Loucy (cell line): ENCODE results near the gene ZCCHC24.

Source experiments
- H2AFZ ChIP-seq: fragments of 200-600 bp; sonication (generic); 2 replicates; pipeline ENCODE4 v1.6.0; 2016; ENCODE audit warnings: antibody characterized with exemption, mild to moderate bottlenecking, low read length, moderate library complexity
- H3F3A ChIP-seq: fragments of 200-600 bp; 2 replicates; pipeline ENCODE4 v1.6.0; 2016; ENCODE audit warnings: antibody characterized with exemption, low read depth, mild to moderate bottlenecking
- H3K27me3 ChIP-seq: fragments of 200-600 bp; sonication (generic); 2 replicates; pipeline ENCODE4 v1.6.1; 2014; ENCODE audit warnings: low read length, mild to moderate bottlenecking; ENCODE audit not compliant: insufficient read depth, poor library complexity, severe bottlenecking
- H3K36me3 ChIP-seq: fragments of 200-600 bp; sonication (generic); 2 replicates; pipeline ENCODE4 v1.6.1; 2016; ENCODE audit warnings: low read length; ENCODE audit not compliant: insufficient read depth
- H3K4me1 ChIP-seq: fragments of 200-600 bp; sonication (generic); 2 replicates; pipeline ENCODE4 v1.5.1; 2014; ENCODE audit warnings: low read length, mild to moderate bottlenecking; ENCODE audit not compliant: insufficient read depth, poor library complexity, severe bottlenecking
- H3K4me2 ChIP-seq: fragments of 200-600 bp; sonication (generic); 2 replicates; pipeline ENCODE4 v1.6.0; 2014; ENCODE audit warnings: antibody characterized with exemption, low read length, low read depth, mild to moderate bottlenecking; ENCODE audit not compliant: poor library complexity, severe bottlenecking
- H3K4me3 ChIP-seq: fragments of 200-600 bp; sonication (generic); 2 replicates; pipeline ENCODE4 v1.5.1; 2014; ENCODE audit warnings: low read length, mild to moderate bottlenecking, mixed read lengths; ENCODE audit not compliant: poor library complexity, severe bottlenecking
- H3K79me2 ChIP-seq: fragments of 200-600 bp; sonication (generic); 2 replicates; pipeline ENCODE4 v1.6.1; 2014; ENCODE audit warnings: low read length; ENCODE audit not compliant: insufficient read depth
- H3K9ac ChIP-seq: fragments of 200-600 bp; sonication (generic); 2 replicates; pipeline ENCODE4 v1.6.0; 2014; ENCODE audit warnings: mild to moderate bottlenecking, low read depth, low read length, moderate library complexity; ENCODE audit not compliant: poor library complexity, severe bottlenecking
- H3K9me2 ChIP-seq: fragments of 200-600 bp; sonication (generic); replicated peaks from 2 replicates; pipeline ENCODE4 v1.6.1; 2016; ENCODE audit warnings: low read depth, low read length, mixed read lengths
- H3K9me3 ChIP-seq: fragments of 200-600 bp; sonication (generic); 2 replicates; pipeline ENCODE4 v1.6.1; 2014; ENCODE audit warnings: mild to moderate bottlenecking, antibody characterized with exemption, low read length, low read depth; ENCODE audit not compliant: insufficient read depth
- H4K20me1 ChIP-seq: fragments of 200-600 bp; sonication (generic); 2 replicates; pipeline ENCODE4 v1.6.0; 2014; ENCODE audit warnings: antibody characterized with exemption, low read length, mild to moderate bottlenecking; ENCODE audit not compliant: insufficient read depth, poor library complexity, severe bottlenecking
- EZH2phosphoT487 ChIP-seq: fragments of 200-600 bp; IDR thresholded peaks from 2 replicates; pipeline ENCODE4 v1.6.1; 2018; ENCODE audit warnings: antibody characterized with exemption, mild to moderate bottlenecking, moderate library complexity, borderline replicate concordance
- TF ChIP-seq, protein P1 (sequence below): fragments of 200-600 bp; sonication (generic); conservative IDR thresholded peaks from 2 replicates; pipeline ENCODE4 v1.5.1; 2014; ENCODE audit warnings: mild to moderate bottlenecking, antibody characterized with exemption, low read length

The ZCCHC24 gene

DNA sequence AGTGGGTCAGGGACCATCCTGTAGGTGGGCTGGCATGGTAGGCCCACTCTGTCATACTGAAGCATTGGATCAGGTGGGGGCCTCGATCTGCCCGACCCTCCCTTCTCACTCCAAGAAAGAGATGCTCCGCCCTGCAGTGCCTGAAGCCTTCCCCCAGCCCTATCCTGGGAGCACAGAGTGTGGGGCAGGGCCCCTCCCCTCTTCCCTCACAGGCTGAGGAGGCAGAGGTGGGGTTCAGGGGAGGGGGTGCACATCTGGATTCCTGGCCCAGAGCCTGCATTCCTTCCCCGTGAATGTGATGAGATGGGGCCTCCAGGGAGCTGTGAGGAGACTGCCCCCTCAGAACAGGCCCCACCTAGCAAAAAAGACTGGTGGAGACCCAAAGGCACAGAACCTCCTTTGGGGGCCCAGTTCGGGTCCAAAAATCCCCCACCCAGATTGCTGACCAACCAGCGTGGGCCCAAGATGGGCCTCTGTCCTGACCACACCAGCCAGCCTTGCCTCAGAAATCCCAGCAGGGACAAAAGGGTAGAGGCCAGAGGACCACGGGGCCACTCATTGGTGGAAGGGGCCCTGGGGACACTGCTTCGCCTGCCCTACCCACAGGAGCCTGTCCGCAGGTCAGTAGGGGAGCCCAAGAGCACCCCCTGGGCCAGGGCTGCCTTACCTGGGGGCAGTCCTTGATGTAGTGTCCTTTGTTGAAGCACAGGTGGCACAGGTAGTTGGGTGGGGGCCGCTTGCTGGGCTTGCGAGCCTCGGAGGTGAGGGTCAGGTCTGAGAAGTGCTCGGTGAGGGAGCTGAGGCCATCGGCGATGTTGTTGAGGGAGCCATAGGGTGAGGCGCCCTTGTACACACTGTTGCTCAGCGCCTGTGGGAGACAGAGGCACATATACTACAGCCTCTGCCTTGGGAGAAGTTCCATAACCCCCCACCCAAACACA is 13.3 kb downstream of the ZCCHC24 start:
- Histone ChIP-seq H3K79me2 (no peaks in the 10 kb centered on the region), H2AFZ (no peak overlapping the region), H3K9me3 (no peaks in the 10 kb centered on the region), H3K9me2 (no peaks in the 10 kb centered on the region), H3F3A (no peaks in the 10 kb centered on the region), H3K4me2 (no peak overlapping the region), H3K4me3 (no peak overlapping the region), H4K20me1 (no peaks in the 10 kb centered on the region), H3K4me1 (peaks cover 5% of the 10 kb centered on the region), H3K27me3 (no peaks in the 10 kb centered on the region), H3K36me3 (no peaks in the 10 kb centered on the region; the same call in 1 of the 2 replicates), H3K9ac (no peak overlapping the region)
- TF ChIP-seq, protein P1, sequence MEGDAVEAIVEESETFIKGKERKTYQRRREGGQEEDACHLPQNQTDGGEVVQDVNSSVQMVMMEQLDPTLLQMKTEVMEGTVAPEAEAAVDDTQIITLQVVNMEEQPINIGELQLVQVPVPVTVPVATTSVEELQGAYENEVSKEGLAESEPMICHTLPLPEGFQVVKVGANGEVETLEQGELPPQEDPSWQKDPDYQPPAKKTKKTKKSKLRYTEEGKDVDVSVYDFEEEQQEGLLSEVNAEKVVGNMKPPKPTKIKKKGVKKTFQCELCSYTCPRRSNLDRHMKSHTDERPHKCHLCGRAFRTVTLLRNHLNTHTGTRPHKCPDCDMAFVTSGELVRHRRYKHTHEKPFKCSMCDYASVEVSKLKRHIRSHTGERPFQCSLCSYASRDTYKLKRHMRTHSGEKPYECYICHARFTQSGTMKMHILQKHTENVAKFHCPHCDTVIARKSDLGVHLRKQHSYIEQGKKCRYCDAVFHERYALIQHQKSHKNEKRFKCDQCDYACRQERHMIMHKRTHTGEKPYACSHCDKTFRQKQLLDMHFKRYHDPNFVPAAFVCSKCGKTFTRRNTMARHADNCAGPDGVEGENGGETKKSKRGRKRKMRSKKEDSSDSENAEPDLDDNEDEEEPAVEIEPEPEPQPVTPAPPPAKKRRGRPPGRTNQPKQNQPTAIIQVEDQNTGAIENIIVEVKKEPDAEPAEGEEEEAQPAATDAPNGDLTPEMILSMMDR = no peak
- TF ChIP-seq EZH2phosphoT487 = no peak

DNA sequence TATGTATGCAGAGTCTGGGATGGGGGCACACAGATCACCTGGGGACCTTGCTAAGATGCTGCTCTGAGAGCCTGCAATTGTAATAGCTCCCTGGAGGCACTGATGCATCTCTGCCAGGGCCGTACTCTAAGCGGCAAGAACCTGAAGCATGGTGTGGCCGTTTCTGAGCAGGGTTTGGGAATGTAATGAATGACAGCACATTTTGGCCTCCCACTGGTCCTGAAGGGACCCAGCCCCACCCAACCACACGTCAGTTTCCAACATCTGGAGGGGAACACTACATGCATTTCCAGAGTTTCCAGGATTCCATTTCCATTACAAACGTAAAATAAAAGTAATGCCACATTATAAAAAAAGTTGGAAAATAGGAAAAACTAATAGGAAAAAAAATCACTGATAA is 14.0 kb downstream of the ZCCHC24 start:
- H3K9ac ChIP-seq = no peak overlapping the region
- H4K20me1 ChIP-seq = no peaks in the 10 kb centered on the region
- H3K9me3 ChIP-seq = no peaks in the 10 kb centered on the region
- H3K79me2 ChIP-seq = no peaks in the 10 kb centered on the region
- H3K4me1 ChIP-seq = peaks cover 5% of the 10 kb centered on the region
- H2AFZ ChIP-seq = no peak overlapping the region
- H3K4me3 ChIP-seq = no peak overlapping the region
- no peaks in the 10 kb centered on the region for H3F3A ChIP-seq
- H3K27me3 ChIP-seq = no peaks in the 10 kb centered on the region
- no peaks in the 10 kb centered on the region for H3K9me2 ChIP-seq
- H3K36me3 ChIP-seq = no peaks in the 10 kb centered on the region; the same call in 1 of the 2 replicates
- H3K4me2 ChIP-seq = no peak overlapping the region
- TF ChIP-seq, protein P1 = no peak
- no peak for TF ChIP-seq EZH2phosphoT487

DNA sequence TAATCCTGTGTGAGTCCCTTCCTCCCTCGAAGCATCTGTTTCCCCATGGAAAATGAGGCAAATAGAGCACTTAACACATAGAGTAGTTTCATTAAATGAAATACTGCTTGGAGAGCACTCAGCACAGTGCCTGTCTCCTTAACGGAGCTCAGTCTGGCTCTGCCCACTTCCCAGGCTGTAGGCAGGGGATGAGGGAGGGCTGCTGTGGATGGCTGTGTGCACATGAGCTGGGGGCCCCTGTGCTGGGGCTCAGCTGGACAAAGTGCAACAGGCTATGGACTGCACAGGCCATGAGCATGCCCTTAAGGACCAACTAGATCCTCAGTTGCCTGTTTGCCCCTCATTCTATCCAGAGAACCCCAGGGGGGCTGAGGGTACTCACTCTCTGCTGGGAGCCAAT is 14.5 kb downstream of the ZCCHC24 start:
- Histone ChIP-seq H3K36me3 (no peaks in the 10 kb centered on the region; the same call in 1 of the 2 replicates), H3K9me2 (no peaks in the 10 kb centered on the region), H3K9ac (no peak overlapping the region)

More for the DNA sequence above, 14.5 kb downstream of the ZCCHC24 start:
- Histone ChIP-seq H3K79me2 (no peaks in the 10 kb centered on the region), H3K4me3 (no peak overlapping the region), H4K20me1 (no peaks in the 10 kb centered on the region), H3K4me2 (no peak overlapping the region), H3K4me1 (peaks cover 5% of the 10 kb centered on the region), H3K27me3 (no peaks in the 10 kb centered on the region), H2AFZ (no peak overlapping the region), H3K9me3 (no peaks in the 10 kb centered on the region), H3F3A (no peaks in the 10 kb centered on the region)
- TF ChIP-seq, protein P1 = no peak
- no peak for TF ChIP-seq EZH2phosphoT487
